HG03060 (cell line): Measurements from ENCODE around the gene VARS1.
"Not testable (repeated sequence)": the region's sequence is repeated elsewhere in the genome, so short reads cannot be mapped to it uniquely, and the experiment has no call there.

Experiments used
- ATAC-seq: cut with Tn5 transposase; IDR thresholded peaks from one replicate; pipeline ENCODE4 v1.9.1; 2021; ENCODE audit warnings: low read depth, moderate number of reproducible peaks; ENCODE audit not compliant: unreplicated experiment

The VARS1 gene

DNA sequence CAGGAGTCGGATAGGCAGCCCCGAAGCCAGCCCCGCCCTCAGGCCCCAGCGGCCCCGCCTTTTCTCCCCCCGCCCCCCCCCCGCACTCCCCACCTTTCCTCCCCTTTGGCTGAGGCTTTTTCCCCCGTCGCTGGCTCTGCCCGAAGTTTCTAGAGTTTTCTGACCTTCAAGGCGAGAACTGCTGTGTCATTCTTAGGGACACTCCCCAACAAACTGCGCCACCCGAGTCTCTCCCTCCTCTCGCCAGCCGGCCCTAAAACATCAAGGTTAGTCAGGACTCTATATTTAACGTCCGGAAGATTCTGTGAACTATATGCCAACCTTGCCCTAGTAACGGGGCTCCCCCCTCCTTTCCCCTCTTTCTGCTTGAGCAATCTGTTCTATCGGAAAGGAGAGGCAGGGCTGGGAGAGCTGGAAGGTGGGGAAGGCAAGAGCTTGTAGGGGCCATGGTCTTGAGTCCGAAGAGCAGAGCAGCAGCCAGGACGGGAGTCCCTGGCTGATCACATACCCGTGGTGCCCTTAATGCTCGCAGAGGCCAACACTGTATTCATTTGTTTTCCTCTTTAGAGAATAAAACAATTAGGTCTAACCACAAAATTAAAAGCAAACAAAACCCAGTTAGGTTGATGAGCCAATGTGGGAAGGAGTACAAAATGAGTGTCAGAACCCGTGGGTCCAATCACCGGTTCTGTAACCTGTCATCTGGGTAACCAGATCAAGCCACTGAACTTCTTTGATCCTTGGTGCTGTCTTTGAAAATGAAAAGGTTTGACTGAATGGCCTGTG, 26.7 kb upstream of the VARS1 start:
- no peak for ATAC-seq

DNA sequence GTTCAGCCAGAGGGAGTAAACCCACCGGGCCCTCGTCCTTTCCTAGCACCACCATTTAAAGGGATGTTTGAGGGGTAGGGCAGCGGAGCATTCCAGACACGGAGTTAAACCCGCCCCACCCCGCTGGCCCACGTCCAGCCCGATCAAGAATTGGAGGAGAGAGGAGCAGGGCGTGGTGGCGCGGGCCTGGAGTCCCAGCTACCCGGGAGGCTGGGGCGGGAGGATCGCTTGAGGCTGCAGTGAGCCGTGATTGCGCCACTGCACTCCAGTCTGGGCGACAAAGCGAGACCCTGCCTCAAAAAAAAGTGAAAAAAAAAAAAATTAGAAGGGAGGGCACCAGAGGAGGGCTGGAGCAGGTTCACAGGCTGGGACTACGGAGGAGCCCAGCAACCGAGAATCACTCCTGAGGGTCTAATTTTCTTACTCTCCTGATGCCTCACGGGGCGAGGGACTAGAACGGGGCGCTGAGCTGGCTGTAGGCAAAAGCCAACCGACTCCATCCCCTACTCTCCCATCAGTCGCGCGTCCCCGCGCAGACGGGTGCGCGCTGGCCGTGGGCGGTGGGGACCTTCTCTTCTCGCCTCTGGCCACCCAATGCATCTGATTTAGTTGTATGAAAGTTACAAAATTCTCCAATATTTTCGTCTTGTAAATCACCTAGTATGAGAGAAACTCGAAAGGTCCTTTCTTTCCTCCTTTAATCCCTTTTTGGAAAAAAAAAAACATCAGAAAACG, 25.9 kb upstream of the VARS1 start:
- ATAC-seq = no peak

DNA sequence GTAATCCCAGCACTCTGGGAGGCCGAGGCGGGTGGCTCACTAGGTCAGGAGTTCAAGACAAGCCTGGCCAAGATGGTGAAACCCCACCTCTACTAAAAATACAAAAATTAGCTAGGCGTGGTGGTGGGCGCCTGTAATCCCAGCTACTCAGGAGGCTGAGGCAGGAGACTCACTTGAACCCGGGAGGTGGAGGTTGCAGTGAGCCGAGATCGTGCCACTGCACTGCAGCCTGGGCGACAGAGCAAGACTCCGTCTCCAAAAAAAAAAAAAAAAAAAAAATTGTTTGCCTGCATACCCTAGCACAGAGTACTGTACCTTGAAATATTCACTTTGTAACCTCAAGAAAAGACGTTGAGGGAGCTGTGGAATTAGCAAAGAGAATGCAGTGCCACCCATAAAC, 24.8 kb upstream of the VARS1 start:
- not testable (repeated sequence) for ATAC-seq

DNA sequence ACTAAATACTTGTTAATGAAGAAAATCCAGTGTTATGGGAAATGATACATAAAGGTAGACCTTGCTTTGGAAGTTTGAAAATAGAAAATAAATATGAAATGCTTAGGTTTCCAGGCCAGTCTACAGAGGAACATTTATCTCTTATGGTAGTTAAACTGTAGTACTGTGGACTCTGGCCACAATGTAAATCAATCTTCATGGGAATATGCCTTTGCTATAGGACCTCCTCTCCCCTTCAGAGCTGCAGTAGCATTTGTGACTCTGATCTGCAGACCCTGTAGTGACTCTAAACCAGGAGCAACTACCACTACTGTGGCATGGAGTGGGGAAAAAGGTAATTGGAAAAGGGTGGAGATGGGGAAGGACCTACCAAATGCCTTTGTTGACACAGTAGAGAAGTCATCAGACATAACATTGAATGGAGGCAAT, 24.3 kb upstream of the VARS1 start:
- ATAC-seq = no peak

DNA sequence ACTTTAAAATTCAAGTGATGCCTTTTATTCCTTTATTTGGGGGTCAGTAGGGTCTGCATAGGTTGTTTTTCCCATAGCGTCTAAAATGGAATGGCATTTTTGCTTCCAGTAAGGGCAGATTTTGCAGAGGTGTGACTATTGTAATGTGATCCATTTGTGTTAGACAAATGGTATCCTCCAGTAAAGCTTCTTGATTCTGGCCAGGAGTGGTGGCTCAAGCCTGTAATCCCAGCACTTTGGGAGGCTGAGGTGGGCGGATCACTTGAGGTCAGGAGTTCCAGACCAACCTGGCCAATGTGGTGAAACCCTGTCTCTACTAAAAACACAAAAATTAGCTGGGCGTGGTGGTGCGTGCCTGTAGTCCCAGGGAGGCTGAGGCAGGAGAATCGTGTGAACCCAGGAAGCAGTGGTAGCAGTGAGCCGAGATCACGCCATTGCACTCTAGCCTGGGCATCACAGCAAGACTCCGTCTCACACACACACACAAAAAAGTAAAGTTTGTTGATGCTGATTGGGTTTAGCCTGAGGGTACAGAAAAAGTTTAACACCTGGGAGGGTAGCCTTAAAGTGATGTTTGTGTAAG, 22.5 kb upstream of the VARS1 start:
- not testable (repeated sequence) for ATAC-seq

DNA sequence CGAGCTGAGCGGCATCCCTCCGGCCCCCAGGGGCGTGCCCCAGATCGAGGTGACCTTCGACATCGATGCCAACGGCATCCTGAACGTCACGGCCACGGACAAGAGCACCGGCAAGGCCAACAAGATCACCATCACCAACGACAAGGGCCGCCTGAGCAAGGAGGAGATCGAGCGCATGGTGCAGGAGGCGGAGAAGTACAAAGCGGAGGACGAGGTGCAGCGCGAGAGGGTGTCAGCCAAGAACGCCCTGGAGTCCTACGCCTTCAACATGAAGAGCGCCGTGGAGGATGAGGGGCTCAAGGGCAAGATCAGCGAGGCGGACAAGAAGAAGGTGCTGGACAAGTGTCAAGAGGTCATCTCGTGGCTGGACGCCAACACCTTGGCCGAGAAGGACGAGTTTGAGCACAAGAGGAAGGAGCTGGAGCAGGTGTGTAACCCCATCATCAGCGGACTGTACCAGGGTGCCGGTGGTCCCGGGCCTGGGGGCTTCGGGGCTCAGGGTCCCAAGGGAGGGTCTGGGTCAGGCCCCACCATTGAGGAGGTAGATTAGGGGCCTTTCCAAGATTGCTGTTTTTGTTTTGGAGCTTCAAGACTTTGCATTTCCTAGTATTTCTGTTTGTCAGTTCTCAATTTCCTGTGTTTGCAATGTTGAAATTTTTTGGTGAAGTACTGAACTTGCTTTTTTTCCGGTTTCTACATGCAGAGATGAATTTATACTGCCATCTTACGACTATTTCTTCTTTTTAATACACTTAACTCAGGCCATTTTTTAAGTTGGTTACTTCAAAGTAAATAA, 21.8 kb upstream of the VARS1 start:
- ATAC-seq = not testable (repeated sequence)

DNA sequence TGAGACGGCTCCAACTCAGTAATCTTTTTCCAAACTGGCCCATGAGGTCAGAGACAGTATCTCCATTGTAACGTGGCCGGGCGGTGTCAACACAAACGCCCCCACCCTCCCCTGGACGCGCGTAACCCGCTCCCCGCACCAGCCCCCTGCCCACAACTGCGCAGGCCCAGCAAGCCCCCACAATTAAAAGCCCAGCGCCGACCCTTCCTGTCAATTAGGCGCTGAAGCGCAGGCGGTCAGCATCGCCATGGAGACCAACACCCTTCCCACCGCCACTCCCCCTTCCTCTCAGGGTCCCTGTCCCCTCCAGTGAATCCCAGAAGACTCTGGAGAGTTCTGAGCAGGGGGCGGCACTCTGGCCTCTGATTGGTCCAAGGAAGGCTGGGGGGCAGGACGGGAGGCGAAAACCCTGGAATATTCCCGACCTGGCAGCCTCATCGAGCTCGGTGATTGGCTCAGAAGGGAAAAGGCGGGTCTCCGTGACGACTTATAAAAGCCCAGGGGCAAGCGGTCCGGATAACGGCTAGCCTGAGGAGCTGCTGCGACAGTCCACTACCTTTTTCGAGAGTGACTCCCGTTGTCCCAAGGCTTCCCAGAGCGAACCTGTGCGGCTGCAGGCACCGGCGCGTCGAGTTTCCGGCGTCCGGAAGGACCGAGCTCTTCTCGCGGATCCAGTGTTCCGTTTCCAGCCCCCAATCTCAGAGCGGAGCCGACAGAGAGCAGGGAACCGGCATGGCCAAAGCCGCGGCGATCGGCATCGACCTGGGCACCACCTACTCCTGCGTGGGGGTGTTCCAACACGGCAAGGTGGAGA, 19.7 kb upstream of the VARS1 start, which contains the start of the genes HSPA1A and HSPA1L:
Gene HSPA1A, plus strand, starts transcription at position 519 of the 814 bp plus-strand sequence. Its CDS starts 214 bp downstream, at position 733.
Gene HSPA1L, minus strand, starts transcription at position 259 of the 814 bp plus-strand sequence. CDS start 3,311 bp downstream, outside the sequence.
- ATAC-seq = no peak

DNA sequence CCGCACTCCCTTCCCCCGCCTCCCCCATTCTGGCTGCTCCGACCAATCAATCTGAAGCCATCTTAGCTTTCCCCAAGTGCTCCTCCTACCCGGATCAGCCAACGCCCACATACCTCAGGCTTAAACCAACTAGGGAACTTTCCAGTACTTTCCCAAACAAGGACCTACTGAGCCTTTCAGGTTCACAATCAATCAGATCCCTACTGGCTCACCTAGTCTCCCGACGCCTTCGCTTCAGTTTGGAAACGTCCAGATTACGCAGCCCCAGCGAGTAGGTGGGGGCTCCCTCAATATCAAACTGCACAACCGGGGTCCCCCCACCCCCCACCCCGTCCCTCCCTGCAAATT, 19.1 kb upstream of the VARS1 start:
- ATAC-seq = no peak

DNA sequence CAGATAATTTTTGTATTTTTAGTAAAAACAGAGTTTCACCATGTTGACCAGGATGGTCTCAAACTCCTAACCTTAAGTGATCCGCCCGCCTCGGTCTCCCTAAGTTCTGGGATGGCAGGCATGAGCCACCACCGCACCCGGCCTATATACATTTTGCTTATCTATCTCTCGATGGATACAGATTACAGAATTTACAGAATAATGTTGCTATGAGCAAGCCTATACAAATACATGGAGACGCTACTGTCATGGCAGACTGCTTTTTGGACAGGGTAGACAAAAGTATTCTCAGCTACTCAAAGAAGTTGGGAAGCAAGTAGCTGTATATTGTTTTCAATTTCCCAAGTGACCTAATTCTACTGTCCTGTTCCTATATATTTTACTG, 17.9 kb upstream of the VARS1 start:
- ATAC-seq = no peak

DNA sequence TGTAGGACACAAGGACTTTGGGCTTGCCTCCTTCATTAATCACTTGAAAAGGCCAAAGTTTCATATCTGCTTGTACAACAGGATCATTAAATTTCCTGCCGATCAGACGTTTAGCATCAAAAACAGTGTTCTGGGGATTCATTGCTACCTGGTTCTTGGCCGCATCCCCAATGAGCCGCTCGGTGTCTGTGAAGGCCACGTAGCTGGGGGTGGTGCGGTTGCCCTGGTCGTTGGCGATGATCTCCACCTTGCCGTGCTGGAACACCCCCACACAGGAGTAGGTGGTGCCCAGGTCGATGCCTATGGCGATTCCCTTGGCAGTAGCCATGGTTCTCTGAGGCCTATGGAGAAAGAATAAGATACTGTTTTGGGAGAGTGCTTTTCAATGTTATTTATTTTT, 16.1 kb upstream of the VARS1 start:
- no peak for ATAC-seq

DNA sequence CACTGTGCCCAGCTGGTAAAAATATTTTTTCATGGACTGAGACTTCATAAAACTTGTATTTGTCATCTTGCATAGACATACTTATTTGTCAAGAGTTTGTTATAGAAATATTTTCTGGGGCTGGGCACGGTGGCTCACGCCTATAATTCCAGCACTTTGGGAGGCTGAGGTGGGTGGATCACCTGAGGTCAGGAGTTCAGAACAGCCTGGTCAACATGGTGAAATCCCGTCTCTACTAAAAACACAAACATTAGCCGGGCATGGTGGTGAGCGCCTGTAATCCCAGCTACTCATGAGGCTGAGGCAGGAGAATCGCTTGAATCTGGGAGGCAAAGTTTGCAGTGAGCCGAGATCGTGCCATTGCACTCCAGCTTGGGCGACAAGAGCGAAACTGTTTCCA, 13.0 kb upstream of the VARS1 start:
- ATAC-seq = not testable (repeated sequence)

DNA sequence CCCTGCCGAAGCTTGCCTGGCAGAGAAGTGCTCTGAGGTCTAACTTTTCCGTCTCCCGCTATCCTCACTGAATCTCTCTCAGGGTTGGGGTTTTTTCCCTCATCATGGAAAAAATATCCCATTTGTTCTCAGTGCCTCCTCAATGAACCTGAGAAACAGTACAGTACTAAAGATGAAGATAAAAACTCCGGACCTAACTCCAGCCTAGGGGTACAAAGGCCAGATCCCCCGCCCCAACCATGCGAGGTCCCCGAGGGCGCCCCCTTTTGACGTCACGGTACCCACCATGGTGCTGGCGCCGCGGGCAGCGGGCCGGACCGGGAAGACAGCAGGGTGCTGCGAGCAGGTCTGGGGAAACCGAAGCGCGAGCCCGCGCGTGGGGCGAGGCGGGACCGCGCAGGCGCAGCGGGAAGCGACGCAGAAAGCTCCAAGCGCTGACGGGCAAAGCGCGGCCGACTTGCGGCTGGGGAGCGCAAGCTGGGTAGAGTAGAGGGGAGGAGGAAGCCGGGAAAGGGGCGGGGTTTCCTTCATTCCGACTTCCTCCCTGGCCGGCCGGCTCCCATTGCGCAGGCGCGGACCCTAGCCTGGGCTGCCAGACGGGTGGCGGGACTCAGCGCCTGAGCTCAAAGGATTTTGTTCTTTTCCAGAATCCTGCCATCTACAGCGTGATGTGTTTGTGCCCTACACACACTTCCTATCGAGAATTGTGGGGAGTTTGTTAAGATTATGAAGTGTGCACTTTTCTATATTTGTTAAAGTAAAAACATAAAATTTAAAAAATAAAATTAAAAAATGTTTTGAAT, 11.1 kb upstream of the VARS1 start, which contains the start of gene LSM2:
Gene LSM2, minus strand, starts transcription at position 497 of the 803 bp plus-strand sequence. Its CDS starts 209 bp downstream, at position 288.
- ATAC-seq = peak; percentile 76

DNA sequence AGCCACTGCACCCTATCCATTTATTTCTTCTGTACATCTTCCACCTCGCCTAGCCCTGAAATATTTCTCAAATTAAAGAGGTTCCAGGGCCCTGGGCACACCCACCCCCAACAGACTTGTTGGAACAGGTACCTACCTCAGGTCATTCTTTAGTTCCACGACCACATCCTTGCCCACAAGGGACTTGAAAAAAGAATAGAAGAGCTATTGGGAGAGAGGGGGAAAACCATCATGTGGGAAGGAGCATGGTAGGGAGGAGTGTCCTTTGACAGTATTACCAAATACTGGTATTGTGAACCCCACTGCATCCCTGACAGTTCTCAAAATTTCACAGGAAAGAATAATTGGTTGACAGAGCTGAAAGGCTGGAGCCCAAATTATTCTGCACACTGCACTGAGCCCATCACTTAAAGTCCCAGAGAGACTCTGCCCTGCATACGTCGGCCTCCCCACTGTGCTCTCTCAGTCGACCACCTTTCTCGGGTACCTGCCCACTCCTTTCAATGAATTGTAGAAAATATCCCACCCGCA, 10.5 kb upstream of the VARS1 start:
- ATAC-seq = no peak

DNA sequence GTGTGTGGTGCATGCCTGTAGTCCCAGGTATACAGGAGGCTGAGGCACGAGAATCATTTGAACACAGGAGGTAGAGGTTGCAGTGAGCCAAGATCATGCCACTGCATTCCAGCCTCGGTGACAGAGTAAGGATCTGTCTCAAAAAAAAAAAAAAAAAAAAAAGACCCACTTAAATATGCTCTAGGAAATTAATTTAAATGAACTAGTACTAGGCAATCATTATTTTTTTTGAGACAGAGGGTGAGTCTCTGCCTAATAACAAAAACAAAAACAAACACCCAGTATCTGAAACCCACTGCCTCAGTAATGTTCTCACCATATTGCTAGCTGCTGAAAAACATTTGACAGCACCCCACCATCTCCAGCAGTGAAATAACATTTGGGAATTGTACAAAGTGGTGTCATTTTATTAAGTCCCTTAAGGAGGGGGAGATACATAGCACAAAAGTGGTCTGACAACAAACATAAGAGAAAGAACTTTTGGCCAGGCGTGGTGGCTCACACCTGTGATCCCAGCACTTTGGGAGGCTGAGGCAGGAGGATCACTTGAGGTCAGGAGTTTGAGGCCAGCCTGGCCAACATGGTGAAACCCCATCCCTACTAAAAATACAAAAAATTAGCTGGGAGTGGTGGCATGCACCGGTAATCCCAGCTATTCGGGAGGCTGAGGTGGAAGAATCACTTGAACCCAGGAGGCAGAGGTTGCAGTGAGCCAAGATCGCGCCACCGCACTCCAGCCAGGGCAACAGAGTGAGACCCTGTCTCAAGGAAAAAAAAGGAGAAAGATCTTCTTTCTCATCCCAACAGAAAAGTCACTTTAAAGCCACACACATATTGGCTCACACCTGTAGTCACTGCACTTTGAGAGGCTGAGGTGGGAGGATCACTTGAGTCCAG, 5.7 kb upstream of the VARS1 start:
- not testable (repeated sequence) for ATAC-seq

DNA sequence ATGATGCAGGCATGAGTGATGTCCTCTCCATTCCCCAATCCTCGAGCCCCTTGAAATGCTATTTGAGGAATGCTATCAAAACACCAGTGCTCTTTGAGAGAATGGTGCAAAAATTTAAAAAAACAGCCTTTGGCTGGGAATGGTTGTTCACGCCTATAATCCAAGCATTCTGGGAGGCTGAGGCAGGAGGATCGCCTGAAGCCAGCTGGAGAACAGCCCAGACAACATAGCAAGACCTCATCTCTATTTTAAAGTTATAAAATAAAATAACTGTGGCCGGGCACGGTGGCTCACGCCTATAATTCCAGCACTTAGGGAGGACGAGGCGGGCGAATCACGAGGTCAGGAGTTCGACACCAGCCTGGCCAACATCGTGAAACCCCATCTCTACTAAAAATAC, 4.2 kb upstream of the VARS1 start:
- no peak for ATAC-seq

DNA sequence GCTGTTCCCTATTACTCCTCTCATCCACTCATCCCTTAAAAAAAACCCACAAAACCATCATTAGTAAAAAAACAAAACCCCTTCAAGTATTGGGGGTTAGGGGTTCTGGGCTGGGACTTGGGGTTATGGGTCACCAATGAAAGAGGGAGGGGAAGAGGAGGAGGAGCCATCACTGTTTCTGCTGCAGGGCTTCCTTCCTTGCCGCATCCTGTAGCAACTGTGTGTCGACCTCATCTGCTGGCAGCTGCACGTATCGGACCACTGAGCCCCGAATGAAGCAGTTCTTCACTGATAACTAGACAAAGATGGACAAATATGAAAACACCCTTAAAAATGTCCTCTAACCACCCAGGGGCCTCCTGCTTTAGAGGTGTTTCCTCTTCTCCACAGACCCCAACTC, 2.0 kb upstream of the VARS1 start:
- no peak for ATAC-seq

DNA sequence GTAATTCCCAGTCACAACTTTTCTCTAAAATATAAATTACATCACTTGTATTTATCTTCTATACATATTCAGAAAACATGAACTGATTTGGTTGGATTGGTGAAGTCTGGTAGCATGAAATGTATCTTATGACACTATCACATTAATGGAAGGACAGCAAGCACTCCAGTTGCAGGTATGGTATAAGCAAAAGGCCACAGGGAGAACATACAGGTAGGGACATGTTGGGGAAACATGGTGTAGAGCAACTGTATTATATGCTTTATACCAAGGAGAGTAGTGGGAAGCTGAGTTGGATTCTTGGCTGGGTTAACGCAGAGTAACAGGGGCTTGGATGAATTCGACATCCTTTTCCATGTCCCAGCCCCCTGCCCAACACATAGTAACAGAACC, 1.4 kb upstream of the VARS1 start:
- ATAC-seq = no peak
